Osteoblast (primary cell): ENCODE data around the gene ZNF546. TPM values are rescaled to one million over a fixed set of nuclear protein-coding genes. Genes with fewer than 3 reads are reported as not detected.
A peak's percentile ranks its signal among the peaks of the same experiment; 100 is the strongest.
"Not testable (repeated sequence)": the region's sequence is repeated elsewhere in the genome, so short reads cannot be mapped to it uniquely, and the experiment has no call there.

Experiments
- DNase-seq: peaks from one replicate; pipeline ENCODE4 v3.0.0; 2011; ENCODE audit warnings: low spot score, mixed read lengths; ENCODE audit not compliant: insufficient read length; ENCODE audit errors: missing footprints
- H2AFZ ChIP-seq: 2 replicates; pipeline ENCODE4 v1.6.0; 2011; ENCODE audit warnings: mild to moderate bottlenecking, low read length
- H3K27ac ChIP-seq: 2 replicates; pipeline ENCODE4 v1.5.1; 2011; ENCODE audit warnings: mild to moderate bottlenecking, low read depth, low read length, moderate library complexity
- H3K27me3 ChIP-seq: 2 replicates; pipeline ENCODE4 v1.6.0; 2012; ENCODE audit warnings: mild to moderate bottlenecking, control low read depth, inconsistent platforms, low read length, moderate library complexity; ENCODE audit not compliant: insufficient read depth
- H3K36me3 ChIP-seq: 2 replicates; pipeline ENCODE4 v1.5.1; 2011; ENCODE audit warnings: mild to moderate bottlenecking, low read length, control low read depth, moderate library complexity; ENCODE audit not compliant: insufficient read depth
- H3K4me1 ChIP-seq: 2 replicates; pipeline ENCODE4 v1.5.1; 2011; ENCODE audit warnings: mild to moderate bottlenecking, low read length, control low read depth, moderate library complexity; ENCODE audit not compliant: insufficient read depth
- H3K4me2 ChIP-seq: 2 replicates; pipeline ENCODE4 v1.6.0; 2011; ENCODE audit warnings: mild to moderate bottlenecking, low read length; ENCODE audit not compliant: insufficient read depth
- H3K4me3 ChIP-seq: fragments of 200-600 bp; sonication (generic); 3 replicates; pipeline ENCODE4 v1.5.1; 2012; ENCODE audit warnings: mild to moderate bottlenecking, low read length, inconsistent platforms; ENCODE audit not compliant: insufficient read depth
- H3K79me2 ChIP-seq: 2 replicates; pipeline ENCODE4 v1.6.0; 2012; ENCODE audit warnings: mild to moderate bottlenecking, low read length, control low read depth, inconsistent platforms; ENCODE audit not compliant: insufficient read depth
- H3K9me3 ChIP-seq: 2 replicates; pipeline ENCODE4 v1.5.1; 2011; ENCODE audit warnings: low read depth, low read length, control low read depth
- H4K20me1 ChIP-seq: 2 replicates; pipeline ENCODE4 v1.6.0; 2012; ENCODE audit warnings: mild to moderate bottlenecking, low read length, control low read depth; ENCODE audit not compliant: insufficient read depth
- CTCF ChIP-seq: IDR thresholded peaks from 2 replicates; pipeline ENCODE4 v1.5.1; 2011; ENCODE audit warnings: mild to moderate bottlenecking, low read depth, low read length, moderate library complexity; ENCODE audit errors: extremely low read depth
- total RNA-seq: library from RNA; depleted of rRNA; stranded (reverse); fragments of >200 nt; gene quantifications from 2 replicates; pipeline ENCODE4 v1.2.3, GENCODE V29; 2012

ZNF546 gene
- total RNA-seq, 1 donor = 8.7 TPM

DNA sequence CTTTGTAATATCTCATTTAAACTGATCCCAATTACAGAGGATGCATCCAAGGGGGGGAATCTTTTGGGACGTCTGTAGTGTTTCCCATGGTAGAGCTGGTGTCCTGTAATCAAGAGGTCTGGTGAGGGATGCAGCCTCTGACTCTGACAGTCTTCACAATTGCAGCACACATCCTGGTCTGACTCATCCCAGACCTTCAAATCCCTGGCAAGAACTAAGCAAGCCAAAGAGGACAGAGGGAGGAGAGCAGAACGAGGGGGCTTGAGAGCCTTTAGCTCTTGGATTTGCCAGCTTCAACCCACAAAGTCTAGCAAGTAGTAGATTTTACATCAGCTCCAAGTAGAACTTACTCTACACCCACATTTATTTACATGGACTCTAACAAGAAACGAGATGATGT, 45.2 kb upstream of the ZNF546 start:
- Histone ChIP-seq H2AFZ (no peak overlapping the region), H3K27me3 (no peaks in the 10 kb centered on the region), H3K4me1 (no peaks in the 10 kb centered on the region), H3K4me3 (no peak overlapping the region), H3K9me3 (no peaks in the 10 kb centered on the region), H3K79me2 (no peaks in the 10 kb centered on the region), H3K36me3 (no peaks in the 10 kb centered on the region), H4K20me1 (no peaks in the 10 kb centered on the region), H3K27ac (no peak overlapping the region), H3K4me2 (no peak overlapping the region)
- DNase-seq = peak; percentile 73
- TF ChIP-seq CTCF = no peak

GRCh38 chr19:39953915-39954314, 42.9 kb upstream of the ZNF546 start:
- Histone ChIP-seq H3K79me2 (no peaks in the 10 kb centered on the region), H3K4me1 (no peaks in the 10 kb centered on the region), H3K27ac (no peak overlapping the region), H3K4me3 (no peak overlapping the region), H3K36me3 (no peaks in the 10 kb centered on the region), H3K4me2 (no peak overlapping the region), H3K27me3 (no peaks in the 10 kb centered on the region), H2AFZ (no peak overlapping the region), H3K9me3 (no peaks in the 10 kb centered on the region), H4K20me1 (no peaks in the 10 kb centered on the region)
- DNase-seq = no peak
- TF ChIP-seq CTCF = no peak

DNA sequence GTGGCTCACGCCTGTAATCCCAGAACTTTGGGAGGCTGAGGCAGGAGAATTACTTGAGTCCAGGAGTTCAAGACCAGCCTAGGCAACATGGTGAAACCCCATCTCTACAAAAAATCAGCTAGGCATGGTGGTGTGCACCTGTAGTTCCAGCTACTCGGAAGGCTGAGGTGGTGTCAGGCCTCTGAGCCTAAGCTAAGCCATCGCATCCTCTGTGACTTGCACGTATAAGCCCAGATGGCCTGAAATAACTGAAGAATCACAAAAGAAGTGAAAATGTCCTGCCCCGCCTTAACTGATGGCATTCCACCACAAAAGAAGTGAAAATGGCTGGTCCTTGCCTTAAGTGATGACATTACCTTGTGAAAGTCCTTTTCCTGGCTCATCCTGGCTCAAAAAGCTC, 39.0 kb upstream of the ZNF546 start:
- not testable (repeated sequence) for H3K36me3 ChIP-seq, DNase-seq, H3K9me3 ChIP-seq, H3K79me2 ChIP-seq, H2AFZ ChIP-seq, H3K4me1 ChIP-seq, H3K4me3 ChIP-seq, H4K20me1 ChIP-seq, H3K27me3 ChIP-seq, H3K4me2 ChIP-seq, H3K27ac ChIP-seq

DNA sequence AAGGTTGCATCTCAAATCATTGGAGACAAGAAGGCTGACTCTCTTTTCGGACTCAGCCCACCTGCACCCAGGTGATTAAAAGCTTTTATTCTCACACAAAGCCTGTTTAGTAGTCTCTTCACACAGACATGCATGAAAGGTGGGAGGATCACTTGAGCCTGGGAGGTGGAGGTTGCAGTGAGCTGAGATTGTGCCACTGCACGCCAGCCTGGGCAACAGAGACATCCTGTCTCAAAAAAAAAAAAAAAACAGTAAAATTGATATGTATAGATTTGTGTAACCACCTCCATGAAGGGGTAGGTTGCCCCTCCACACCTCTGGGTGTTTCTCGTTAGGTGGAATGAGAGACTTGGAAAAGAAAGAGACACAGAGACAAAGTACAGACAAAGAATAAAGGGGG, 37.9 kb upstream of the ZNF546 start:
- H3K4me1 ChIP-seq, H3K4me2 ChIP-seq, H3K79me2 ChIP-seq, H3K36me3 ChIP-seq, H3K4me3 ChIP-seq, DNase-seq, H3K27ac ChIP-seq, H3K27me3 ChIP-seq, H3K9me3 ChIP-seq, H4K20me1 ChIP-seq, H2AFZ ChIP-seq: not testable (repeated sequence)

DNA sequence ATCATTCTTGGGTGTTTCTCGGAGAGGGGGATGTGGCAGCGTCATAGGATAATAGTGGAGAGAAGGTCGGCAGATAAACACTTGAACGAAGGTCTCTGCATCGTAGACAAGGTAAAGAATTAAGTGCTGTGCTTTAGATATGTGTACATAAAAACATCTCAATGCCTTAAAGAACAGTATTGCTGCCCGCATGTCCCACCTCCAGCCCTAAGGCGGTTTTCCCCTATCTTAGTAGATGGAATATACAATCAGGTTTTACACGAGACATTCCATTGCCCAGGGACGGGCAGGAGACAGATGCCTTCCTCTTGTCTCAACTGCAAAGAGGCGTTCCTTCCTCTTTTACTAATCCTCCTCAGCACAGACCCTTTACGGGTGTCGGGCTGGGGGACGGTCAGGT, 37.5 kb upstream of the ZNF546 start:
- H3K27ac ChIP-seq, H3K4me1 ChIP-seq, H3K36me3 ChIP-seq, H2AFZ ChIP-seq, H3K27me3 ChIP-seq, DNase-seq, H3K4me2 ChIP-seq, H4K20me1 ChIP-seq, H3K9me3 ChIP-seq, H3K79me2 ChIP-seq, H3K4me3 ChIP-seq: not testable (repeated sequence)
